CD4-positive, alpha-beta T cell (primary cell): Measurements from ENCODE around the gene CPNE8. TPM values are rescaled to one million over a fixed set of nuclear protein-coding genes. Genes with fewer than 3 reads are reported as not detected.

Experiments
- ATAC-seq: fragments of 200-7000 bp; cut with Tn5 transposase; one replicate; pipeline ENCODE4 v1.10.0; 2022; ENCODE audit warnings: mild to moderate bottlenecking; ENCODE audit not compliant: poor library complexity
- CTCF ChIA-PET: fragments of 350-600 bp; sonication (Branson Sonifier 250); formaldehyde crosslinking; loops from one replicate; lab custom pipeline; 2021; ENCODE audit warnings: antibody characterized with exemption, inconsistent platforms; lab: Charles Lee
- POLR2A ChIA-PET: fragments of 350-600 bp; sonication (Branson Sonifier 250); formaldehyde crosslinking; loops from one replicate; lab custom pipeline; 2021; ENCODE audit warnings: antibody characterized with exemption, inconsistent platforms; lab: Charles Lee
- DNase-seq, 14 experiments: peaks; one replicate each; pipeline ENCODE4 v3.0.0-alpha.2; 2013 to 2020; ENCODE audit warnings: mixed read lengths in 2 of 14
- H3K27ac ChIP-seq, 2 donors: one replicate each; pipeline versions ENCODE4 v1.5.1 to v1.7.0; 2013; ENCODE audit warnings: low read length in 2 of 2, low read depth in 1 of 2, mild to moderate bottlenecking in 1 of 2
- H3K27me3 ChIP-seq, 2 experiments: 1 replicate in 1 of 2; 2 replicates in 1 of 2; pipeline versions ENCODE4 v1.6.1 to v1.7.0; 2013; ENCODE audit warnings: low read length in 2 of 2, control low read depth in 1 of 2, mild to moderate bottlenecking in 1 of 2, moderate library complexity in 1 of 2; ENCODE audit not compliant: insufficient read depth in 2 of 2, control insufficient read depth in 1 of 2
- H3K36me3 ChIP-seq: one replicate; pipeline ENCODE4 v1.6.1; 2013; ENCODE audit warnings: low read length, control low read depth; ENCODE audit not compliant: insufficient read depth
- H3K4me1 ChIP-seq: one replicate; pipeline ENCODE4 v1.6.1; 2013; ENCODE audit warnings: low read length, control low read depth; ENCODE audit not compliant: insufficient read depth
- H3K4me3 ChIP-seq: one replicate; pipeline ENCODE4 v1.5.1; 2013; ENCODE audit warnings: mild to moderate bottlenecking, low read length, moderate library complexity
- H3K9me3 ChIP-seq, 2 experiments: 1 replicate in 1 of 2; 2 replicates in 1 of 2; pipeline versions ENCODE4 v1.6.1 to v1.7.0; 2013; ENCODE audit warnings: low read length in 2 of 2, mild to moderate bottlenecking in 2 of 2, control low read depth in 1 of 2, moderate library complexity in 1 of 2; ENCODE audit not compliant: control insufficient read depth in 1 of 2, insufficient read depth in 1 of 2
- H3K27ac Mint-ChIP-seq: one replicate; pipeline ENCODE4 v1.8.0; 2020; ENCODE audit warnings: mixed read lengths
- H3K27me3 Mint-ChIP-seq: one replicate; pipeline ENCODE4 v1.8.0; 2021; ENCODE audit warnings: mixed read lengths
- H3K36me3 Mint-ChIP-seq: one replicate; pipeline ENCODE4 v1.8.0; 2021; ENCODE audit warnings: low read depth, mixed read lengths
- H3K4me1 Mint-ChIP-seq: one replicate; pipeline ENCODE4 v1.8.0; 2021; ENCODE audit warnings: low read depth, mixed read lengths
- H3K4me3 Mint-ChIP-seq: one replicate; pipeline ENCODE4 v1.8.0; 2020; ENCODE audit warnings: mild to moderate bottlenecking, mixed read lengths
- H3K9me3 Mint-ChIP-seq: one replicate; pipeline ENCODE4 v1.8.0; 2020; ENCODE audit warnings: mixed read lengths
- CTCF ChIP-seq: fragments of 200-600 bp; IDR thresholded peaks from one replicate; pipeline ENCODE4 v1.8.0; 2022; ENCODE audit warnings: antibody characterized with exemption, mild to moderate bottlenecking
- intact Hi-C, 2 experiments: fragments of 100-400 bp; cut with DNase I in 1 of 2; cut with micrococcal nuclease in 1 of 2; formaldehyde crosslinking; loops; one replicate each; pipeline versions ENCODE4 v1.15.1 to v1.9.0; 2023 to 2025; cut with DNase I, micrococcal nuclease
- total RNA-seq, 174 experiments: library from RNA in 2 of 174; stranded (reverse) in 2 of 174; gene quantifications; one replicate each; pipeline ENCODE4 v1.2.3 and lab custom pipeline; 2021 to 2026

Gene CPNE8
- total RNA-seq, 2 experiments from 2014 or later = 2.7 to 3.6 TPM

GRCh38 chr12:38720661-38721060 lies 184.7 kb downstream of the CPNE8 start:
- Mint-ChIP-seq H3K4me1 (no peaks in the 10 kb centered on the region), H3K4me3 (no peak overlapping the region), H3K27ac (no peak overlapping the region), H3K9me3 (peaks cover 7% of the 10 kb centered on the region), H3K27me3 (no peaks in the 10 kb centered on the region), H3K36me3 (peaks cover 3% of the 10 kb centered on the region)
- Histone ChIP-seq H3K27ac (no peak overlapping the region), H3K9me3 (peaks cover 0 to 16% of the 10 kb centered on the region in 2 experiments), H3K27me3 (no peaks in the 10 kb centered on the region), H3K4me3 (no peak overlapping the region), H3K4me1 (no peaks in the 10 kb centered on the region), H3K36me3 (no peaks in the 10 kb centered on the region)
- no peak for TF ChIP-seq CTCF
- ChIA-PET CTCF (no interaction called here), POLR2A (no interaction called here)
- ATAC-seq = no peak
- intact Hi-C loops = no loop called here
- no peak for DNase-seq

GRCh38 chr12:38713294-38713693 lies 192.1 kb downstream of the CPNE8 start:
- no peak overlapping the region for H3K4me3 ChIP-seq
- no peaks in the 10 kb centered on the region for H3K27me3 ChIP-seq
- no peaks in the 10 kb centered on the region for H3K36me3 ChIP-seq
- DNase-seq = no peak
- intact Hi-C loops = no loop called here
- TF ChIP-seq CTCF = no peak
- no peak overlapping the region for H3K4me3 Mint-ChIP-seq
- no peaks in the 10 kb centered on the region for H3K9me3 ChIP-seq
- H3K27me3 Mint-ChIP-seq = no peaks in the 10 kb centered on the region
- no peak for ATAC-seq
- CTCF ChIA-PET = no interaction called here
- POLR2A ChIA-PET = no interaction called here
- no peaks in the 10 kb centered on the region for H3K36me3 Mint-ChIP-seq
- H3K9me3 Mint-ChIP-seq = peaks cover 7% of the 10 kb centered on the region
- H3K4me1 Mint-ChIP-seq = no peaks in the 10 kb centered on the region
- no peak overlapping the region for H3K27ac Mint-ChIP-seq
- no peaks in the 10 kb centered on the region for H3K4me1 ChIP-seq
- no peak overlapping the region for H3K27ac ChIP-seq

- no peak overlapping the region for H3K27ac ChIP-seq
- TF ChIP-seq CTCF = no peak
- H3K4me3 ChIP-seq = no peak overlapping the region
- CTCF ChIA-PET = no interaction called here
- peaks cover under 1% of the 10 kb centered on the region for H3K9me3 Mint-ChIP-seq
- H3K27ac Mint-ChIP-seq = no peak overlapping the region
- H3K36me3 Mint-ChIP-seq = no peaks in the 10 kb centered on the region
- intact Hi-C loops = no loop called here
- ATAC-seq (no peak), DNase-seq (no peak)
- H3K9me3 ChIP-seq = no peaks in the 10 kb centered on the region
- no peaks in the 10 kb centered on the region for H3K4me1 ChIP-seq
- H3K4me1 Mint-ChIP-seq = no peaks in the 10 kb centered on the region
- POLR2A ChIA-PET = no interaction called here
- H3K4me3 Mint-ChIP-seq = no peak overlapping the region
- no peaks in the 10 kb centered on the region for H3K27me3 ChIP-seq
- no peaks in the 10 kb centered on the region for H3K36me3 ChIP-seq
- no peaks in the 10 kb centered on the region for H3K27me3 Mint-ChIP-seq
Observed at GRCh38 chr12:38711054-38711453, 194.3 kb downstream of the CPNE8 start.
